ENCODE data around the gene NDUFB6.
A peak's percentile ranks its signal among the peaks of the same experiment; 100 is the strongest.
"Not testable (repeated sequence)": the region's sequence is repeated elsewhere in the genome, so short reads cannot be mapped to it uniquely, and the experiment has no call there.

NDUFB6 gene

DNA sequence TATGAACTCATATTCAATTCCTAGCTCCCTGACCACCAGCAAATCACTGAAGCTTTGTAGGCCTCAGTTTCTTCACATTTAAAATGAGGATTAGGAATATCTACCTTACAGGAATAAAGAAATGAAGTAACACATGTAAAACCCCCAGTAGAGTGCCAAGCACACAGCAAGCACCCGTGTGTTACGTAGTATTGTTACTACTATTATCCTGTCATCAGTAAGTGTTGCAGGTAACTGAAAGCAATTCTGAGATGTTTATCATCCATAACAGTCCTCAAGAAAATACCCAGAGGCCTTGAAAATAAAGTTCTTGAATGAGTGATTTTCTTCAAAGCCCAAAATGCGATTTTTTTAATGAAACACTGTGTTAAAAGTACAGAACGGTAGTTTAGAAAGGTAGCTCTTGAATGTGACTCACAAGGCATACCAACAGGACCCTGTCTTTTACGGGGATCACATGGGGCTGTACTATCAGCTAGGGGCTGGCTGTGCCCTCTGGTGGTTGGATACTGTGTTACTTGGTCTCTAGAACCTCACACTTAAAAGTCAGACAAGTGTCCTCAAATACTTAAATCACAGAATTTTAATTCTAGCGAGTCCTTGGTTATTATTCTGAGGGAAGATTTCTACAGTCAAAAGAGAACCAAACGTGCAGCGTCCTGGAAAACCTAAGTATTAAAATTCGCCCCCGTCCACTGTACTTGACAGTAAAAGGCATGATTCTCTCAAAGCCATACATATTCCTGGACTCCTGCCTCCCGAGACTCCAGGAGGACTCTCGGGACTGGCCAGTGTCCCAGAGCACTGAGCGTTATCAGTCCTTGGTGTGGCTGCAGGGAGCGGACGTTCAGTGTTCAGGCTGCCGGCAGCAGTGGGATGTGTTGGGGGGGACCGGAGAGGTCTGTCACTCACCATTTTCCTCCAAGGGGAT is 725 bp downstream of the NDUFB6 start:
- peak in 41 of 58 donors; percentile 1 to 71 (median 35) for DNase-seq

DNA sequence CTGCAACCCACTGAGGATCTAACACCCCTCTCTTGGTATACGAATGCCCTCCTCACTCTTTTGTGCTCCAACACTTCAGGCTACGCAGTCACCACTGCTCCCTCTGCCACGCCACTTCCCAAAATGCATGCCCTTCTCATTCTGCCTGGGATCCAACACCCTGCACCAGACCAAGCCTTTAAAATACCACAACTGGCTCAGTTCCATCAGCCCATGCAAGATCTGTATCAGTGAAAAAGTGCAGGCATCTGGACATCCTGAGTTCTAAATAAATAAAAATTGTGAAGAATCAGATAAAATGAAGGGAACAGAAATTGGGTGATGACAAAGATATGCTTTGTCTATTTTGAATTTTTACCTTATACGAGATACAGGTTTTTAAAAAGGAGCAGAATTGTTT is 2.7 kb downstream of the NDUFB6 start:
- no peak for DNase-seq

DNA sequence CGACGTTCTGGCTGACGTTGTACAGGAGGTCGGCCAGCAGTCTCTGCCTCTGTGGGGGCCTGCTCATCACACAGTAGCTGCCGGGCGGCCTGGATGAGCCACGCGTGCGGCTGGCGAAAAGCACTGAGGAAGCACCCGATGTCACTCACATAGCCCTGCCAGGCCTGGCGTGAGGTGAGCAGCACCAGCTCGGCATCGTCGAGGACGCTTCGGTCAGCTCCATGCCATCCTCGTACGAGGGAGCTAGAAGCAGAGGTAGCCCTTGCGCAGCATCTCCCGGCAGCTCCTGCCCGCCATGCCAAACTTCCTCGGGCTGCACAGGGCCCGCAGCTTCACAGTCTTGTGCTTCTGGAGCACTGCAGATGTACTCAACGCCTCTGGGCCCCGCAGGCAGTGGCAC is 6.2 kb downstream of the NDUFB6 start:
- DNase-seq: no peak

DNA sequence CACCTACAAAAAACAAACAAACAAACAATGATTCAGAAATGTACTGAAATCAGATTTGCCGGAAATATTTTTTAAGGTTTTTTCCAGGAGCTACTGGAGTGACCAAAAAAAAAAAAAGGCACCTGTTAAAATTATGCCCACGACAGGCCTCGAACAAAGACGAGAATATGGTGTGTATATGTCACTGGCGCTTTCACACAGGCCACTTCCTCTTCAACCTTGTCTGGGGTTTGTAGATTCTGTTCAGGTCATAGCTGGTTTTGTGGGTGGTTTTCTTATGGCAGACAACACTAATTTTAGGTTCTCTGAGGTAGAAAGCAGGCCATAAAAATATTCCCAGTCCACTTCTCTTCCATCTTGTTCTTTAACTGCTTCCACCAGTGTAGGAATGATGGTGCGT is 7.0 kb downstream of the NDUFB6 start:
- no peak for DNase-seq

DNA sequence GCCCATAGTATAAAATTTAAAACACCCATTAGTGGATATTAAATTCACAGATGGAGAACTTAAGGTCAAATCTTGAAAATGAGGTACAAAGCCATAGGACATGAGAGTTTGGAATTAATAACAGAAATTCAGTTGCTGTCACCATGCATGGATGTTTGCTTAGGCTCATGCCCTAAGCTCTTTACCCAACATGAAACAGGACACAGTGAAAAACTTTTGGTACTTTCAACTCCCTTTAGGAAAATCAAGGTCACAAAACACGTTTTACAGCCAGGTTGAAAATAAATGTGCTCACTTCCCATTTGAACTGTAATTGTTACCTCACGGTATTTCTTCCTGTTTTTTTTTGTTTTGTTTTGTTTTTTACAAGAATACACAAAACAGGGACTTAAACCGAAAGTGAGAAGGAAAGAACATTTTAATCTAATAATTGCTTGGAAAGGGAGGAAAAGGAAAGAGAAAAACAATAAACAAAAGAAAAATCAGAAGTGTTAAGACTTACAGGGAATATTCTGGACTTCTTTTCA is 14.5 kb downstream of the NDUFB6 start:
- DNase-seq: no peak

DNA sequence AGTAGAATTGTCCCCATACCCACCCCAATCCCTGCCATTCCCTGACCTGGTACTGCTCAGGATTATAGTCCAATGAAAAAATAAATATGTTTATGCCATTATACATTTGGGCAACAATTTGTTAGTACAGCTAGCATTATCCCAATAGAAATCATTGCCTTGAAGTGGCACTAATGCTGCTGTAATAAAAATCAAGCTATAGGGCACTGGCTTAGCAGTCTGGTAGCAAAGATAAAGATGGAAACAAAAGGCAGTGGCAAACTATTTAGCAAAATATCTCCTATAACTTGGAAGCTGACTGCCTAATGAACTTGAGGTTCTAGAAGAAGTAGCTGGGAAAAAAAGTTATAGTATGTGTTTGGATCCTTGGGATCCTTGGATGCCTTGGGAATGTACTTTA is 18.4 kb downstream of the NDUFB6 start:
- no peak for DNase-seq

DNA sequence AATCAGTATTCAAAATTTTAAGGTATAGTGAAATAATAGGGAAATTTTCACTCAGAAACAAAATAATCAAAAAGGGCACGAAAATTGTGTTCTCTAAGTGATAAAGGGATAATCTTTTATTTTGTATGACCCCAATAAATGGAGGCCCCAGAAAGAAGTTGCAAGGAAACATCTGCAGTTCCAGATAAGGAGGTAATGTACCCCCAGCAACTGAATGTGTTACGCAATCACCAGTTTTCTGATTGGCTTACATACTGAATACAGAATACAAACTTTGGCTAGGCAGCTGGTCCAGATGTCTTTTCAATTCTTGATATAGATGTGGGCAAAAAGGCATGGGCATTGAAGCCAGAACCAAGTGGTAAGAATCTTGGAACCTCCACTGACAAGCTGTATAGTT is 18.9 kb downstream of the NDUFB6 start:
- DNase-seq: no peak

DNA sequence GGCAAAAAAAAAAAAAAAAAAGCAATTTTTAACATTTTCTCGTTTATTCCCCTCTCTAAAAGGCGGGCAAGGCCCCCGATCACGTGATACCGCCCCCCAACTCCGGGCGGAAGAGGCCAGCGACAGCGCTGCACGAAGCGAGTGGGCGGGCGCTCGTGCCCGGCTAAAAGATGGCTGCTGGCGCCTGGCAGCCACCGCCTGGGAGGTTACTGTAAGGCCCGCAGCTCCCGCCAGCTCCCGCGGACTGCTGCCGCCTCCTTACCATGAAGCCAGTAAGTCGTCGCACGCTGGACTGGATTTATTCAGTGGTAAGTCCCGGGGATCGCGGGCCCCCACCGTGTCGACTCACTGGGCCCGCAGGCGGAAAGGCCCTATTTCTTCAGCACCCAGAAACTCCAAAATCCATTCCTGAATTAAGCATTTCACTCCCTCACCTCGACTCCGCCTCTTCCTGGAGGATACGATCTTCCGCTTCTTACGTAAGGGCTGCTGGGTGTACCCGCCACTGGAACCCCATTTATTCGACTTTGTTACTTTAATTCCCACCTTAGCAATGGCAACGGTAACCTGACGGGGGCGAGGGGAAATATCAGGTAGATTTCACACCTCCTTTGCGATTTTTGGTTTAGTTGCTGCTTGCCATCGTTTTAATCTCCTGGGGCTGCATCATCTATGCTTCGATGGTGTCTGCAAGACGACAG is 20.6 kb downstream of the NDUFB6 start, which contains the start of the genes SMIM27 and TOPORS:
SMIM27 (plus strand) TSS at position 156 of the 701 bp plus-strand sequence; CDS start at position 264, 108 bp downstream.
TOPORS (minus strand) TSS at position 415 of the 701 bp plus-strand sequence; CDS start at position 265, 150 bp downstream.
- peak; percentile 73 to 98 (median 89) for DNase-seq

DNA sequence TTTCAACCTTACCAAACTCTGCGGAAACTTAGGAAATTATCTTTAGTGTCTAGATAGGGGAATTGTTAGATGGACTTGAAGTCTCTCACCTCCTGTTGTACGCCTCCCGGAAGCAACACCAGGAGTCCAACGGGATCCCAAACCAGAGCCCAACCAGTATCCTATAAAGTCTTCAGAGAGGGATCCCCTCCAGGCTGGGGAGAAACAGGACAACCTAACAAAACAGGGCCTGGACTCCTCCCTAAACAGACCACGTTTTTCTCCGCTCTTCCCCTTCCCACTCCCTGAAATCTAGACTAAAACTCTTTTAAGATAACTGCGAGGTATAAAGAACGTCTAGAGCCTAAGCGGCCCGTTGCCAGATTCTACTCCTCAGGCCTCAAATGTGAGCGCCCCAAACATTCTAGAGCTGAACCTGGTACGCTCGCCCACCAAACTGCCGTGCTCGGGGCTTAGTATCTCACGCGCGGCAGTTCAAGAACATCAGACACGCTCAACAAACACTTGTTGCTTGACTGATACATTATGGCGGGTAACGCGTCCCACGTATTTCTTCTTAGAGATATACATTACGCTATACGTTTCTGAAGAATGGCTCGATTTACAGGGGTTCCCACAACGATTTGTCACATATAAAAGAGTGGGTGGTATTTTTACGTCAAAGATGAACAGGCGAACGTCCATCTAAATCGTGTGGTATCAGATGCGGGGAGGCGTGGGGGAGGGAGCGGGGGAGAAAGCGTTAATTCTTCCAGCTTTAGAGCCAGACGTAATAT is 21.5 kb downstream of the NDUFB6 start:
- peak in 32 of 58 donors; percentile 3 to 69 (median 32) for DNase-seq

DNA sequence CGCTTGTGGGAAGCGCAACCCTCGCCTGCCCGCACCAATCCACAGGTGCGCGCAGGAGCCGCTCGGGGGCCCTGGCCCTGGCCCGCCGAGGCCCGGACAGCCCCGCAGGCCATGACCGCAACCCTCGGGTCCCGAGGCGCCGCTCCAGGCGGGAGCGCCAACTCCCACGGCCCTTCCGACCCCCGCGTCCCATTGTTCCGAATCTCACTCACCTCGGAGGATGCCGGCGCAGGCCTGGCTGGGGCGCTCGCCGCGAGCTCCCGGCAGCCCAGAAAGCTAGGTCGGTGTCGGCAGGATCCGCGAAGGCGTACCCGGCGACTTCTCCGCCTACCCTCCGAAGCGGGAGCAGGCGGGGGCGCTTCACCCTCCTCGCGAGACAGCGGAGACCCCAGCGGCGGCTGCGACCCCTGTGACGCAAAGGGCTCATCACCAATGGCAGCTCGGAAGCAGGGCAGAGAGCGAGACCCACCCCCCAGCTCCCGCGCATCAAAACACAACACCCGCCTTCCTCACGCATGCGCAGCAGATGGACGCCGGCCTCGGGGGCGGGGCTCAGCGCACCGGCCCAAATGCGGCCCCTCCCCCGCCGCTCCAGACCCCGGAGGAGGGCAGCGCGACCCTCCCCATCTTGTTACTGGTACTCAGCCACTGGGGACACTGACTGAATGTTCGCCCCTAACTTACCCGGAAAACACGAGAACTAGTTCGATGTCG is 22.2 kb downstream of the NDUFB6 start:
- DNase-seq: peak; percentile 70 to 97 (median 93)

DNA sequence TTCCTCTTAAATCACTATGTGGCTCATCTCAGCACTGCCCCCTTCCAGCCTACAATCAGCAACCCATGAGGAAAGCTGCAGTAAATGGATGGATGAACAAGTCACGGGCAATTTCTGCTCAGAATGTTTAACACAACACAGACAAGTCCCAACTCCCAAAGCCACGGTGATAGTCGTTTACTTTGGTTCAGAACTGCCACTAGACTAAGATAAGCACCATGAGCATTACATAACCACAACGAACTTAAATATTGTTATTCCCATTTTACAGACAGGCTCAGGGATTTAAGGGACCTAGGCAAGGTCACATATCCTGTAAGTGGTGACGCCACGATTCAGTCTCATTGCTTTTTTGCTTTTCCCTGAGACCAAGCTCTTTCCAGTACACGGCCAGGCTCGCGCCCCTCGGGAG is 22.8 kb downstream of the NDUFB6 start:
- peak in 13 of 58 donors; percentile 1 to 37 (median 22) for DNase-seq

DNA sequence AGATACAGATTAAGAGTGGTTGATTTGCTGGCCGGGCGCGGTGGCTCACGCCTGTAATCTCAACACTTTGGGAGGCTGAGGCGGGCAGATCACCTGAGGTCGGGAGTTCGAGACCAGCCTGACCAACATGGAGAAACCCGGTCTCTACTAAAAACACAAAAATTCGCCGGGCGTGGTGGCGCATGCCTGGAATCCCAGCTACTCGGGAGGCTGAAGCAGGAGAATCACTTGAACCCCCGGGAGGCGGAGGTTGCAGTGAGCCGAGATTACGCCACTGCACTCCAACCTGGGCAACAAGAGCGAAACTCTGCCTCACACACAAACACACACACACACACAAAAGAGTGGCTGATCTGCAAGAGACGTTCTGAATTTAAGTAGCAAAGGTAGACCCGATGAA is 24.7 kb downstream of the NDUFB6 start:
- DNase-seq: not testable (repeated sequence)

DNA sequence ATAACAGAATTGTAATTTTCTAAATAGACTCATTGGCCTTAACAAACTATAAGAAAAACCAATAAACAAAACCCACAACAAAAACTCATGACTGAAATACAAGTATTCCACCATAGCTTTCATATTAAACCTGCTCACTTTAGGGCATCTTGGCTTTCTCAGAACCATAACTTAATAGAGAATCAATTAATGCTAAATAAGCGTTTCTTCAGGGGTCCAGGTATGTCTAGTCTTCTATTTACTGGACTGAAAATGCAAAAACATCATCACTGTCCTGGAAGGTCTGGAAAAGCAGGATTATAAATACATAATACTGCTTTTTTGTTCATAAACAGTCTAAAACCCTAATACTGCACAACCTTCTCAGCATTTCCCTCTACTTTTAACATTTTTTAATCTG is 27.1 kb downstream of the NDUFB6 start:
- DNase-seq: no peak

DNA sequence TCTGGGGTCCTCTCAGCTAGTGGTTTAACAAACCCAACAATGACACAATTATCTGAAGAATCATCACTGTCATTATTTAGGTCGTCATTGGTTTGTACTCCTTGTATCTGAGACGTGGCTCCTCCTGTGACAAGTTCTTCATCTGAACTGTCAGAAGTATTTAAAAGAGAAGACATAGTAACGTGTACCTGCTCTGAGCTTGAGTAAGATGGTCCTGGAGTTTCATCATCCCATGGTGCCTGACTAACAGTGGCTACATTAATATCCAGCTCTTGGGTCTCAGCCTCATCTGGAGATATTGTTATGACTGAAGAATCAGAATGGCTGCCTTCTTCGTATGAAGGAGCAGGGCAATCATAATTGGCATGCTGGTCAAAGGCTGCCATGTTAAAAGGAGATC is 29.9 kb downstream of the NDUFB6 start:
- no peak for DNase-seq

DNA sequence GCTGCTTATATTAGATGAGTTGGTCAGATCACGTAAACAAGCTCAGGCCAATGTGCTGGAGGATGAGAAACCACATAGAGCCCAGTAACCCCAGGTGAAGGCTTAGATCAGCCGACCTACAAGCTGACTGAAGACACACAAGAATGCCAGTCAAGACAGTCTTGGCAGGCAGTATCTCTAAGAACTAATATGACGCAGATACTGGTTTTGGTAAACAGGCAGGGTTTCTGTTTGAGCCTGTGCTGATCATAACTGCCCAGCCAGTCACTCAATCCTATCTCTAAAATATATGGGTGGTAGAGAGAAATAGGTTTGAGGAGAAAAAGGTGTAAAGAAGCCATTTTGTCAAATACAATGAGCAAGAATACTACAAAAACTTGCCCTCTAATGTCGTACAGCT is 39.1 kb downstream of the NDUFB6 start:
- DNase-seq: no peak

DNA sequence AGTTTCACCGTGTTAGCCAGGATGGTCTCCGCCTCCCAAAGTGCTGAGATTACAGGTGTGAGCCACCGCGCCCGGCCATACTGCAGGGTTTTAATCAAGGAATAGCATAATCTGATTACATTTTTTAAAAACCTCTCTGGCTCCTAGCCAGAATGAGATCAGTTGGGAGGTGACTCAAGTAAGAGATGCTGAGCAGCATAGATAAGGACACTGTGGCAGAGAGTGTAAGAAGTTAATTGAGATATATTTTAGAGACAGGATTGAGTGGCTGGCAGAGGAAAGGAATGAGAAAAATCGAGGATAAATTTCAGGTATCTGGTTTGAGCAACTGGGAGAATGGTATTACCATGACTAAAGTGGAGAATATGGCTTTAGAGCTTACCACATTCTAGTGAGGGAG is 39.6 kb downstream of the NDUFB6 start:
- no peak for DNase-seq

DNA sequence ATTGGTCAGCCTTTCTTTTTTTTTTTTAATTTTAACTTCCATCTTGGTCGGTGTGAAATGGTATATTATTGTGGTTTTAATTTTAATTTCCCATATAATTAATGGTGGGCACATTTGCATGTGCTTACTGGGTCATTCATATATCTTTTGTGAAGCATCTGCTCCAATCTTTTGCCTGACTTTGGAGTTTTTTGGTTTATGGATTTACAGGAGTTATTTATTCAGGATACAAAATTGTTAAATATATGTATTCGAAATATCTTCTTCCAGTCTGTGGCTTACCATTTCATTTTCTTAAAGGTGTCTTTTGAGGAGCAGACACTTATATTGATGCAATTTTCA is 46.3 kb downstream of the NDUFB6 start:
- DNase-seq: no peak

DNA sequence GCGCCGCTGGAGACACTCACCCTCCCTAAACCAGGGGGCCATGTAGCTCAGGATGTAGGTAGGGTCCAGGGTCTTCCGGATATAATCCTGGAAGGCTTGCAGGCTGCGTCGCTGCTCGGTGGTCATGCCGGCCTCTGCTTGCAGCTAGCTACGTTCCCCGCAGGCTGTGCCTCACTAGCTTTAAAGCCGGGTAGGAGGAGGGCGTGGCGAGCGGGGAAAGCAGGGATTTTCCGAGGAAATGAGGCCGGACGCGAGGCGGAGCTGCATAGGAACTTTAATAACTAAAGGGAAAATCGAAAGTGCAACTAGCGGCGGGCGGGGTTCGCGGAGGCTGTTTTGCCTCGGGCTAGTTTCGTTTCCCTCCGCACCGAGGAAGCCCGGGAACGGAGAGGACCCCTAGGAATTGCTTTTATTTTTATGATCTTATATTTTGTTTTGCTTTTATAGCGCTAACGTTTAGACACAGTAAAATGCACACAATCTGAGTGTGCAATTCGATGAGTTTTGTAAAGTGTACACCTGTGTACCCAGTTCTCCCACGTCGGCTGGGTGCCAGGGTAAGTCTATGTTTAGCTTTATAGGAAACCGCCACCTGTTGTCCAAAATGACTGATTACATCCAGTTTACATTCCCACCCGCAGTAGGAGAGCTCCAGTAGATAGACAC is 46.8 kb downstream of the NDUFB6 start, which contains the start of gene RIGI:
RIGI (minus strand) TSS at position 156 of the 666 bp plus-strand sequence; CDS start at position 126, 30 bp downstream.
- peak; percentile 15 to 88 (median 72) for DNase-seq

DNA sequence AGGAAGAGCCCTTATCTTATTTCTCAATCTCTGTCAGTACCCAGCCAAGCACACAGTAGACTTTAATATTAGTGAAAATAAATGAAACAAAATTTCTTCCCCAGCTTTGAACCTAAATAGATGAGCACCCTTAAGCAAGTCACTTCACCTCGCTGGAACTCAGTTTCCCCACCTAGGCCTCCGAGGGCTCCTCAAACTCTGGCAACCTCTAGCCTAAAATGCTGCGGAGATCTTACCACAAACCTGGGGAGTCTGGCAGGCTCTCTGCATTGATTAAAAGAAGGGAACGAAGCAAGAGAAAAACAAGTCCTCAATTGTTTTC is 47.3 kb downstream of the NDUFB6 start:
- DNase-seq: peak in 1 of 58 donors; percentile 58
